GM19351 (cell line): ENCODE results near the gene C6orf15.
"Not testable (repeated sequence)": the region's sequence is repeated elsewhere in the genome, so short reads cannot be mapped to it uniquely, and the experiment has no call there.

Experiments used
- ATAC-seq: cut with Tn5 transposase; IDR thresholded peaks from one replicate; pipeline ENCODE4 v1.9.1; 2021; ENCODE audit warnings: mild to moderate bottlenecking, moderate library complexity; ENCODE audit not compliant: unreplicated experiment

Gene C6orf15

DNA sequence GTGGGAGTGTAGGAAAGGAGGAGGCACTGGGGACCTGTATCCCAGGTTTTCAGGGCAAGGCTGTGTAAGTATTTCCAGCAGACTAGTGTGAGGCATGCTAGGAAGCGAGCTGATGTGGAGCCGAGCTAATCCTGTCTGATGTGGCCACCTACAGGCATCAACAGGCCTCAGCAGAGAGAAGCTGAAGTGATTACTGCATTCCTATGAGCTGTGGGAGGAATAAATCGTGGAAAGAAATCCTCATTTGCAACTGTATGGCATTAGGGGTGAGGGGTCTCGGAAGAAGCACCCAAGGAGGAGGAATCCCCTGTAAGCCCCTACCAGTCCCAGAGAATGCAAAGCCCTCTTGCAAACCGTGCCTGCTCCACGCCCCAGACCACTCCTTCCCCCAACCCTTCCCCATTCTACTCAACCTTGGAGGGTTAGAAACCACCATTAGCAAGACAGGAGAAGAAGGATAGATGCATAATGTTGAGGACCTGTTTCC, 41.6 kb downstream of the C6orf15 start:
- ATAC-seq = no peak

DNA sequence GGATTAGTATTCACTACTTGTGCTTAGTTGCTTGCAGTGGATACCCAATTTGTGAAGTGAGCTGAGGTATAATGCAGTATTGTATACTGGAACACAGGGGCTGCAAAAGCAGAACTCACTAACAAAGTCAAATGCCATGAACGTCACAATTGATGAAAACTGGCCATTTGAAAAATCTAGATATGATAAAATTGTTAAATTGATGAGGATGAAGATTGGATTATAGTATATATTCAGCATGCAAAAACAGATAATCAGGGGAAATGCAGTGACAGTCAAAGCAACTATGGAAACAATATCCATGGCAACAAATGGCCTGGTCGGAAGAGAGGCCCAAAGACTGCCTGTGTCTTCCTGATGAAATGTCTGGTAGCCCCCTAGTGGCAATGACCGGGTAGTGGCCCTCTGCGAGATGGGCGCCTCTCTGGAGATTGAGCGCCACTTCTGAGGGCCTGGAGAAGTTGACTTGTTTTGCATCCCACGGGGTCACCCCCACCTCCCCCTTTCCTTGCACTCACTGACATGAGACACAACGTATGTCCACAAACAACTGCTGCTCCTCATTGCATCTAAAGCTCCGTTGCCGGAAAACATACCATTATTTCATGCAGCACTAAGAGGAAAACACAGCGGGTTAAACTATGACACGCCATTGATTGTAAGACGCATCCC, 43.6 kb downstream of the C6orf15 start:
- no peak for ATAC-seq

DNA sequence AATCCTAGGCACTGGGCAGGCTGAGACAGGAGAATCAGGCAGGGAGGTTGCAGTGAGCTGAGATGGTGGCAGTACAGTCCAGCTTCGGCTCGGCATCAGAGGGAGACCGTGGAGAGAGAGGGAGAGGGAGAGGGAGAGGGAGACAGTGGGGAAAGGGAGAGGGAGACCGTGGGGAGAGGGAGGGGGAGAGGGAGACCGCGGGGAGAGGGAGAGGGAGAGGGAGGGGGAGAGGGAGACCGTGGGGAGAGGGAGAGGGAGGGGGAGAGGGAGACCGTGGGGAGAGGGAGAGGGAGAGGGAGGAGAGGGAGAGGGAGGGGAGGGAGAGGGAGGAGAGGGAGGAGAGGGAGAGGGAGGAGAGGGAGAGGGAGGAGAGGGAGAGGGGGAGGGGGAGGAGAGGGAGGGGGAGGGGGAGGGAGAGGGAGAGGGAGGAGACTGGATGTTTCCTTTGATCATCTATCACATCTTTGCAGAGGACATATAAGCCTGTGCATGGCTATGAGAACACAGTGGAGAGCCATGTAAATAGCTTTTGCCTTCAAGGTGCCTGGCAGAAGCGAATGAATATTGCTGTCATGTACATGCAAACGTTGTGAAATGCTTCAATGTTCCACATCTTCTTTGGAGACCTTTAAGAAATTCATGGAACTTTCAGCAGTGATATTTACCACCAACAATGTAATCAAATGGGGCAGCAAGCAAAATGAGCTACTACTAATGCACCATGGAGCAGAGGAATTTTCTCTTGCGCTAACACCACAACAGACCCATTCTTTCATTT, 44.3 kb downstream of the C6orf15 start:
- ATAC-seq = not testable (repeated sequence)

DNA sequence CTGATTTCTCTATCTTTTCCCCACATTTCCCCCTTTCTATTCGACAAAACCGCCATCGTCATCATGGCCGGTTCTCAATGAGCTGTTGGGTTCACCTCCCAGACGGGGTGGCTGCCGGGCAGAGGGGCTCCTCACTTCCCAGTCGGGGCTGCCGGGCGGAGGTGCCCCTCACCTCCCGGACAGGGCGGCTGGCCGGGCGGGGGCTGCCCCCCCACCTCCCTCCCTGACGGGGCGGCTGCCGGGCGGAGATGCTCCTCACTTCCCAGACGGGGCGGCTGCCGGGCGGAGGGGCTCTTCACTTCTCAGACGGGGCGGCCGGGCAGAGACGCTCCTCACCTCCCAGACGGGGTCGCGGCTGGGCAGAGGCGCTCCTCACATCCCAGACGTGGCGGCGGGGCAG, 45.3 kb downstream of the C6orf15 start:
- not testable (repeated sequence) for ATAC-seq

DNA sequence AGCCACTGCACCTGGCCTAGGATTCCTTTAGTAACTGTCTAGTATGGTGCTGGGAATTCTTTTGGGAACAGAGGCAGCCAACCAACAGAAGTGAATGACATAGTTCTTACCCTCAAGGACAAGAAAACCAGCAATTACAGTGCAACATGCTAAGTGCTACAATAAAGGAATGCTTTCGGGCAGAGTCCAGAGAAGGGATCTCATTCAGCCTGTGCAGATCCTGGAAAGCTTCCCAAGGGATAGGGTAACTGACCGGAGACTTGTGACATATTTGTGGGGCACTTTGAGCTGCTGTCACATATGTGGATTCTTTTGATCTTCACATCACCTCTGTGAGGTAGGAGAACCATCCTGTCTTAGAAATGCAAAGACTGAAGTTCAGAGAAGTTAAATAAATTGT, 46.8 kb downstream of the C6orf15 start:
- no peak for ATAC-seq

DNA sequence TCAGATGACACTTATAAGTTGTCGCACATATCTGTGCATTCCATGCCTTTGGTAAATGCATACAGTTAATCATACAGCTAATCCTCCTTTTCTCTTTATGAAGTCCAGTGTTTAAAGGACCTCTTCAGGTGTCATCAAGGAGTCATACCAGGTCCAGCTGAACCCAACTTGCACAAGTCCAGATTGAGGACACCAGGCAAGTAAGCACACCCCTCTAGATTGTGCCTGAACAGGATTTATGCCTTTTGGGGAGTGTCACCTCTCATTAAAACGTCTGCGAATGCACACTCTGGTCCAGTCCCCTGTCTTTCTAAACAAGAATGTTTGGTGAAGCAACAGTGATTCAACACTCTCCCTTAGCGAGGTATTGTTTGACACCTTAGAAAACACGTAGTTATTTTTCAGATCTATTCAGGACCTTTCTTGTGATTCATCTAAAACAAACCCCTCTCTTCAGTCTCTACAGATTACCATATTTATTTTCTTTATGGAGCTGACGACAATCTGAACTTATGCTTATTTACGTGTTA, 48.4 kb downstream of the C6orf15 start:
- ATAC-seq = no peak
